Measurements from ENCODE around the gene ENTPD5.

The ENTPD5 gene

GRCh38 chr14:73977896-73978295, 41.2 kb downstream of the ENTPD5 start:
- CTCF ChIA-PET: interaction anchor here (1.0 to 1.2 kb wide), 2 partner anchors 25 to 31 kb away, joined by 3 read pairs; no protein-coding TSS in a partner anchor
- POLR2A ChIA-PET: no interaction called here
- TF ChIP-seq, protein P1, sequence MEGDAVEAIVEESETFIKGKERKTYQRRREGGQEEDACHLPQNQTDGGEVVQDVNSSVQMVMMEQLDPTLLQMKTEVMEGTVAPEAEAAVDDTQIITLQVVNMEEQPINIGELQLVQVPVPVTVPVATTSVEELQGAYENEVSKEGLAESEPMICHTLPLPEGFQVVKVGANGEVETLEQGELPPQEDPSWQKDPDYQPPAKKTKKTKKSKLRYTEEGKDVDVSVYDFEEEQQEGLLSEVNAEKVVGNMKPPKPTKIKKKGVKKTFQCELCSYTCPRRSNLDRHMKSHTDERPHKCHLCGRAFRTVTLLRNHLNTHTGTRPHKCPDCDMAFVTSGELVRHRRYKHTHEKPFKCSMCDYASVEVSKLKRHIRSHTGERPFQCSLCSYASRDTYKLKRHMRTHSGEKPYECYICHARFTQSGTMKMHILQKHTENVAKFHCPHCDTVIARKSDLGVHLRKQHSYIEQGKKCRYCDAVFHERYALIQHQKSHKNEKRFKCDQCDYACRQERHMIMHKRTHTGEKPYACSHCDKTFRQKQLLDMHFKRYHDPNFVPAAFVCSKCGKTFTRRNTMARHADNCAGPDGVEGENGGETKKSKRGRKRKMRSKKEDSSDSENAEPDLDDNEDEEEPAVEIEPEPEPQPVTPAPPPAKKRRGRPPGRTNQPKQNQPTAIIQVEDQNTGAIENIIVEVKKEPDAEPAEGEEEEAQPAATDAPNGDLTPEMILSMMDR (IDR thresholded peaks at IDR 0.05; ENCODE audit: control extremely low read depth, extremely low read depth, low read depth, missing control alignments): no peak
- DNase-seq (ENCODE audit: extremely low spot score): no peak

GRCh38 chr14:73976125-73976524, 43.0 kb downstream of the ENTPD5 start:
- CTCF ChIA-PET: no interaction called here
- TF ChIP-seq, protein P1 (IDR thresholded peaks at IDR 0.05; ENCODE audit: control extremely low read depth, extremely low read depth, low read depth, missing control alignments): no peak
- no peak for DNase-seq (ENCODE audit: extremely low spot score)
- POLR2A ChIA-PET: no interaction called here

- DNase-seq (ENCODE audit: extremely low spot score): no peak
- CTCF ChIA-PET: interaction anchor here (0.7 to 1.4 kb wide), 3 partner anchors 13 to 184 kb away, joined by 3 read pairs; partner anchors contain the start of genes COQ6 and FAM161B
- TF ChIP-seq, protein P1 (IDR thresholded peaks at IDR 0.05; ENCODE audit: control extremely low read depth, extremely low read depth, low read depth, missing control alignments): no peak
- POLR2A ChIA-PET: no interaction called here
These were observed 45.6 kb downstream of the ENTPD5 start for GRCh38 chr14:73973497-73973896.

GRCh38 chr14:73968885-73969284, 50.2 kb downstream of the ENTPD5 start:
- DNase-seq (ENCODE audit: extremely low spot score): no peak
- ChIA-PET POLR2A (no interaction called here), CTCF (interaction anchor here (1.0 to 1.6 kb wide), 3 partner anchors 10 to 14 kb away, joined by 4 to 5 read pairs (median 5); no protein-coding TSS in a partner anchor)
- TF ChIP-seq, protein P1 (IDR thresholded peaks at IDR 0.05; ENCODE audit: control extremely low read depth, extremely low read depth, low read depth, missing control alignments): no peak

- POLR2A ChIA-PET: no interaction called here
- TF ChIP-seq, protein P1 (IDR thresholded peaks at IDR 0.05; ENCODE audit: control extremely low read depth, extremely low read depth, low read depth, missing control alignments): no peak
- DNase-seq (ENCODE audit: extremely low spot score): no peak
- CTCF ChIA-PET: no interaction called here
These were observed 53.9 kb downstream of the ENTPD5 start for GRCh38 chr14:73965216-73965615.

DNA sequence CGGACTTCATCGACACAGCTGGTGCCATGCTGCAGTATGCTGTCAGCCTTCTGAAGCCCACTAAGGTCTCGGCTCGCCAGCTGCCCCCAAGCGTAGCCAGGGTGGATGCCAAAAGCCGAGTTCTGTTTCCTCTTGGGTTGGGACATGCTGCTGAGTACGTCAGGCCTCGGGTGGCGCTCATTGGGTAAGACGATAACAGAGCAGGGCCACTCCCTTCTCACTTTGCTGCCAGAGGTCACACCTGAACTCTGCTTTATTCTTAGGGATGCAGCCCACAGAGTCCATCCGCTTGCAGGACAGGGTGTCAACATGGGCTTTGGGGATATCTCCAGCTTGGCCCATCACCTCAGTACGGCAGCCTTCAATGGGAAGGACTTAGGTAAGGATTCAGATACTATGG, 57.9 kb downstream of the ENTPD5 start:
- TF ChIP-seq, protein P1 (IDR thresholded peaks at IDR 0.05; ENCODE audit: control extremely low read depth, extremely low read depth, low read depth, missing control alignments): no peak
- ChIA-PET POLR2A (no interaction called here), CTCF (interaction anchor here (1.4 to 2.2 kb wide), 2 partner anchors 8 to 9 kb away, joined by 3 to 8 read pairs; no protein-coding TSS in a partner anchor)
- no peak for DNase-seq (ENCODE audit: extremely low spot score)
